Mononuclear cell (primary cell): Measurements from ENCODE around the gene RBM22. TPM values are rescaled to one million over a fixed set of nuclear protein-coding genes. Genes with fewer than 3 reads are reported as not detected.

Source experiments
- total RNA-seq: library from RNA; depleted of rRNA; stranded (reverse); fragments of >200 nt; gene quantifications from one replicate; pipeline ENCODE4 v1.2.3, GENCODE V29; 2012

The RBM22 gene
- total RNA-seq, 1 donor = 60.0 TPM

Other genes with a start within 250 kb of the RBM22 start
- 13.0 TPM for gene NDST1, start 192.9 kb downstream of the RBM22 start, total RNA-seq
- gene SYNPO, start 60.4 kb downstream of the RBM22 start, total RNA-seq = 0.42 TPM
- gene MYOZ3, start 39.8 kb downstream of the RBM22 start, total RNA-seq = not detected
- gene DCTN4, start 58.0 kb upstream of the RBM22 start, total RNA-seq = 111 TPM
- 40.7 TPM for gene SMIM3, start 77.7 kb upstream of the RBM22 start, total RNA-seq
- 2.5 TPM for gene IRGM, start 145.5 kb upstream of the RBM22 start, total RNA-seq
- gene ZNF300, start 203.9 kb upstream of the RBM22 start, total RNA-seq = 4.0 TPM